DND-41 (cell line): Measurements from ENCODE around the gene PELI2.

Experiments used
- ATAC-seq: fragments of 200-7000 bp; cut with Tn5 transposase; 3 replicates; pipeline ENCODE4 v1.9.1; 2021; ENCODE audit warnings: low read depth; ENCODE audit not compliant: insufficient read depth
- DNase-seq: peaks from one replicate; pipeline ENCODE4 v3.0.0-alpha.2; 2020
- H2AFZ ChIP-seq: 2 replicates; pipeline ENCODE4 v1.6.0; 2012; ENCODE audit warnings: low read depth, low read length
- H3K27ac ChIP-seq: 2 replicates; pipeline ENCODE4 v1.5.1; 2012; ENCODE audit warnings: low read length, inconsistent platforms
- H3K27me3 ChIP-seq: fragments of 200-600 bp; sonication (generic); 2 replicates; pipeline ENCODE4 v1.6.0; 2012; ENCODE audit warnings: low read length, mild to moderate bottlenecking, inconsistent platforms; ENCODE audit not compliant: insufficient read depth, poor library complexity
- H3K36me3 ChIP-seq: 2 replicates; pipeline ENCODE4 v1.5.1; 2012; ENCODE audit warnings: low read length, inconsistent platforms; ENCODE audit not compliant: insufficient read depth
- H3K4me1 ChIP-seq: 2 replicates; pipeline ENCODE4 v1.5.1; 2012; ENCODE audit warnings: mild to moderate bottlenecking, low read length; ENCODE audit not compliant: insufficient read depth
- H3K4me2 ChIP-seq: 2 replicates; pipeline ENCODE4 v1.6.0; 2012; ENCODE audit warnings: mild to moderate bottlenecking, moderate library complexity, low read length, inconsistent platforms; ENCODE audit not compliant: insufficient read depth
- H3K4me3 ChIP-seq, 2 experiments: fragments of 200-600 bp in 1 of 2; shearing (Covaris generic) in 1 of 2; 2 replicates each; pipeline ENCODE4 v1.5.1; 2012 to 2016; ENCODE audit warnings: inconsistent platforms in 2 of 2, low read length in 2 of 2, mild to moderate bottlenecking in 2 of 2, low read depth in 1 of 2, moderate library complexity in 1 of 2
- H3K79me2 ChIP-seq: 2 replicates; pipeline ENCODE4 v1.6.0; 2012; ENCODE audit warnings: low read length, inconsistent platforms; ENCODE audit not compliant: insufficient read depth
- H3K9ac ChIP-seq: 2 replicates; pipeline ENCODE4 v1.6.0; 2012; ENCODE audit warnings: low read depth, mild to moderate bottlenecking, inconsistent platforms, low read length, moderate library complexity
- H3K9me3 ChIP-seq: 2 replicates; pipeline ENCODE4 v1.5.1; 2012; ENCODE audit warnings: low read length, moderate library complexity, mild to moderate bottlenecking, inconsistent platforms; ENCODE audit not compliant: insufficient read depth, severe bottlenecking
- H4K20me1 ChIP-seq: 2 replicates; pipeline ENCODE4 v1.6.0; 2012; ENCODE audit warnings: low read length; ENCODE audit not compliant: insufficient read depth
- EZH2 ChIP-seq: IDR thresholded peaks from 3 replicates; pipeline ENCODE4 v1.6.1; 2012; ENCODE audit warnings: borderline replicate concordance, low read depth, mild to moderate bottlenecking, moderate library complexity, low read length, inconsistent platforms; ENCODE audit not compliant: severe bottlenecking
- TF ChIP-seq, protein P1 (sequence below): IDR thresholded peaks from 2 replicates; pipeline ENCODE4 v1.5.1; 2012; ENCODE audit warnings: borderline replicate concordance, low read length, moderate library complexity, mild to moderate bottlenecking; ENCODE audit not compliant: poor library complexity, severe bottlenecking; ENCODE audit errors: extremely low read depth

Gene PELI2

GRCh38 chr14:56216626-56217379, 98.6 kb downstream of the PELI2 start:
- Histone ChIP-seq H4K20me1 (peaks cover 34% of the 10 kb centered on the region), H3K4me2 (peak overlapping the region; percentile 69), H3K4me3 (peak overlapping the region in 1 of 2 experiments; percentile 50; a peak in 2 of 4 replicates), H3K27ac (peak overlapping the region; percentile 94), H3K27me3 (no peaks in the 10 kb centered on the region), H3K36me3 (0 out of 2 replicates have a peak, but pooled peaks cover 6% of the 10 kb centered on the region), H3K9ac (peak overlapping the region; percentile 50), H3K79me2 (peaks cover 98% of the 10 kb centered on the region), H2AFZ (no peak overlapping the region), H3K9me3 (no peaks in the 10 kb centered on the region), H3K4me1 (peaks cover 100% of the 10 kb centered on the region)
- ATAC-seq, result peak; percentile 72
- no peak for TF ChIP-seq EZH2
- TF ChIP-seq, protein P1, sequence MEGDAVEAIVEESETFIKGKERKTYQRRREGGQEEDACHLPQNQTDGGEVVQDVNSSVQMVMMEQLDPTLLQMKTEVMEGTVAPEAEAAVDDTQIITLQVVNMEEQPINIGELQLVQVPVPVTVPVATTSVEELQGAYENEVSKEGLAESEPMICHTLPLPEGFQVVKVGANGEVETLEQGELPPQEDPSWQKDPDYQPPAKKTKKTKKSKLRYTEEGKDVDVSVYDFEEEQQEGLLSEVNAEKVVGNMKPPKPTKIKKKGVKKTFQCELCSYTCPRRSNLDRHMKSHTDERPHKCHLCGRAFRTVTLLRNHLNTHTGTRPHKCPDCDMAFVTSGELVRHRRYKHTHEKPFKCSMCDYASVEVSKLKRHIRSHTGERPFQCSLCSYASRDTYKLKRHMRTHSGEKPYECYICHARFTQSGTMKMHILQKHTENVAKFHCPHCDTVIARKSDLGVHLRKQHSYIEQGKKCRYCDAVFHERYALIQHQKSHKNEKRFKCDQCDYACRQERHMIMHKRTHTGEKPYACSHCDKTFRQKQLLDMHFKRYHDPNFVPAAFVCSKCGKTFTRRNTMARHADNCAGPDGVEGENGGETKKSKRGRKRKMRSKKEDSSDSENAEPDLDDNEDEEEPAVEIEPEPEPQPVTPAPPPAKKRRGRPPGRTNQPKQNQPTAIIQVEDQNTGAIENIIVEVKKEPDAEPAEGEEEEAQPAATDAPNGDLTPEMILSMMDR, result no peak
- DNase-seq, result peak; percentile 86

DNA sequence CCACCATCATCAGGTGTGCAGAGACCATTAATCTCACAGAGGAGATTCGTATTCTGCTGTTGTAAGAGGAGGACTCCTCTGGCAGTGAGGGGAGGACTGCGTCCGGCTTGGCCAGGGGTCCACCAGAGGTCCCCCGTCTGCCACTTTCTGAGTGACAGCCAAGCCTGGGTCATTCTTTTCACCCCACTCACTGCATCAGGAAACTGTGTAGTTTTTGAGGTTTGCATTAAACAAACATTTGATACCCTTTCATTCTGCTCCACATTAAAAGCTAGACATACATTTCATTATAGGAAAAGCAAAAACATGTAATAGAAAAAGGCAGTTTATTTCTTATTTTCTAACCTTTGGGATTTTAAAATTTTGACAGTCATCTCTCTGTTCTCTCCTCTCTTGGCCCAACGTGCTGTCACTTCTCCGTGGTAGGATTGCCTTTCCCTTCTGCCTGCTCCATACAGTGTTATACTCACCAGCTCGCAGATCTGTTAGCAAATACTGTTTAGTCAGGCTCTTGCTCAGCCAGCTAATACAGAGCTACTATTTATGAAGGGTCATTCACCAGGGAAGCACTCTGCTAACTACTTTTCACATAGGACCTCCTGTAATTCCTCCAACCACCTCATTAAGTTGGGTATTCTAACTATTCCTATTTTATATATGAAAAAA, 99.3 kb downstream of the PELI2 start:
- ATAC-seq (0 out of 3 replicates have a peak, but pooled peaks have one; percentile 16), DNase-seq (no peak)
- Histone ChIP-seq H3K9me3 (no peaks in the 10 kb centered on the region), H3K4me3 (peak overlapping the region in 1 of 2 experiments; percentile 50; a peak in 2 of 4 replicates), H3K4me2 (peak overlapping the region; percentile 69), H4K20me1 (peaks cover 28% of the 10 kb centered on the region), H3K27ac (peak overlapping the region; percentile 94), H3K79me2 (peaks cover 98% of the 10 kb centered on the region), H3K36me3 (peaks cover 7% of the 10 kb centered on the region; the same call in 1 of the 2 replicates), H3K27me3 (no peaks in the 10 kb centered on the region), H2AFZ (no peak overlapping the region), H3K9ac (peak overlapping the region; percentile 50), H3K4me1 (peaks cover 99% of the 10 kb centered on the region)
- TF ChIP-seq, protein P1, result peak; percentile 49
- TF ChIP-seq EZH2, result no peak

GRCh38 chr14:56219666-56220413, 101.6 kb downstream of the PELI2 start:
- Histone ChIP-seq H3K4me2 (no peak overlapping the region), H3K9ac (no peak overlapping the region), H3K4me1 (peaks cover 75% of the 10 kb centered on the region), H3K27me3 (no peaks in the 10 kb centered on the region), H3K27ac (peak overlapping the region; percentile 94), H3K36me3 (peaks cover 13% of the 10 kb centered on the region), H4K20me1 (peaks cover 19% of the 10 kb centered on the region), H3K9me3 (no peaks in the 10 kb centered on the region), H2AFZ (no peak overlapping the region), H3K79me2 (peaks cover 98% of the 10 kb centered on the region), H3K4me3 (no peak overlapping the region)
- TF ChIP-seq EZH2, result no peak
- TF ChIP-seq, protein P1, result no peak
- DNase-seq (no peak), ATAC-seq (no peak)
